GM12878 (cell line): ENCODE data around the gene ESRP2. TPM values are rescaled to one million over a fixed set of nuclear protein-coding genes. Genes with fewer than 3 reads are reported as not detected.

Source experiments
- ATAC-seq: fragments of 200-7000 bp; cut with Tn5 transposase; 3 replicates; pipeline ENCODE4 v1.9.1; 2020; ENCODE audit warnings: mild to moderate bottlenecking, moderate library complexity
- BruUV-seq: library from RNA; stranded (reverse); fragments of 400-500 nt; replicated peaks from 2 replicates; lab custom pipeline; 2021; lab: Mats Ljungman, UMichigan
- CTCF ChIA-PET: fragments of 300-600 bp; sonication (Branson Sonifier 250); formaldehyde crosslinking; extraction: SDS; loops from one replicate; lab custom pipeline; 2021; ENCODE audit warnings: inconsistent platforms; lab: Yijun Ruan, JAX
- POLR2A ChIA-PET: fragments of 350-600 bp; formaldehyde crosslinking; extraction: SDS; loops from one replicate; lab custom pipeline; 2021; ENCODE audit warnings: inconsistent platforms; lab: Charles Lee
- RAD21 ChIA-PET: fragments of 300-600 bp; sonication (Branson Sonifier 250); formaldehyde crosslinking; loops from one replicate; lab custom pipeline; 2023; ENCODE audit warnings: antibody characterized with exemption; ENCODE audit not compliant: unreplicated experiment; lab: Charles Lee
- SMC1A ChIA-PET: fragments of 300-600 bp; sonication (Branson Sonifier 250); formaldehyde crosslinking; loops from one replicate; lab custom pipeline; 2023; ENCODE audit not compliant: unreplicated experiment, uncharacterized antibody; lab: Charles Lee
- DNase-seq: peaks from one replicate; pipeline ENCODE4 v3.0.0-alpha.2; 2011; ENCODE audit warnings: low read depth, low spot score
- FAIRE-seq: peaks from 3 replicates; lab custom pipeline; 2011; peaks lifted over from hg19 to GRCh38; lab: Jason Lieb, UNC
- H2AFZ ChIP-seq: 2 replicates; pipeline ENCODE4 v1.6.0; 2011; ENCODE audit warnings: low read depth, low read length, control low read depth; ENCODE audit not compliant: control insufficient read depth
- H3K27ac ChIP-seq: 2 replicates; pipeline ENCODE4 v1.5.1; 2011; ENCODE audit warnings: control low read depth; ENCODE audit not compliant: control insufficient read depth, insufficient read depth
- H3K27me3 ChIP-seq, 2 experiments: replicated peaks in 1 of 2; 2 replicates each; pipeline versions ENCODE4 v1.6.0 to v1.6.1; 2011; ENCODE audit warnings: low read length in 1 of 2; ENCODE audit not compliant: control insufficient read depth in 2 of 2, insufficient read depth in 2 of 2
- H3K36me3 ChIP-seq, 2 experiments: 2 replicates each; pipeline ENCODE4 v1.5.1; 2011; ENCODE audit warnings: low read length in 1 of 2; ENCODE audit not compliant: control insufficient read depth in 2 of 2, insufficient read depth in 2 of 2
- H3K4me1 ChIP-seq: 2 replicates; pipeline ENCODE4 v1.6.1; 2011; ENCODE audit warnings: mild to moderate bottlenecking, low read length, moderate library complexity, mixed read lengths; ENCODE audit not compliant: control insufficient read depth, insufficient read depth
- H3K4me2 ChIP-seq: 2 replicates; pipeline ENCODE4 v1.6.0; 2011; ENCODE audit warnings: control low read depth; ENCODE audit not compliant: control insufficient read depth, insufficient read depth
- H3K4me3 ChIP-seq: fragments of 200-600 bp; sonication (generic); 2 replicates; pipeline ENCODE4 v1.5.1; 2016
- H3K79me2 ChIP-seq: 2 replicates; pipeline ENCODE4 v1.6.0; 2011; ENCODE audit warnings: low read length; ENCODE audit not compliant: control insufficient read depth, insufficient read depth
- H3K9ac ChIP-seq: 2 replicates; pipeline ENCODE4 v1.8.0; 2011; ENCODE audit warnings: low read length, control low read depth, mixed read lengths; ENCODE audit not compliant: control insufficient read depth, insufficient read depth
- H3K9me3 ChIP-seq: replicated peaks from 3 replicates; pipeline ENCODE4 v1.5.1; 2011; ENCODE audit warnings: mild to moderate bottlenecking, low read length; ENCODE audit not compliant: control insufficient read depth, insufficient read depth
- H4K20me1 ChIP-seq: 2 replicates; pipeline ENCODE4 v1.6.0; 2011; ENCODE audit not compliant: control insufficient read depth, insufficient read depth
- BRCA1 ChIP-seq: IDR thresholded peaks from 2 replicates; pipeline ENCODE4 v1.6.1; 2011; ENCODE audit warnings: low read depth, low read length, improper control_type of control experiment
- GATAD2B ChIP-seq: fragments of 450-650 bp; conservative IDR thresholded peaks from 2 replicates; pipeline ENCODE4 v1.6.1; 2017; ENCODE audit warnings: low read depth, mild to moderate bottlenecking, moderate library complexity
- HDGF ChIP-seq: fragments of 450-650 bp; IDR thresholded peaks from 2 replicates; pipeline ENCODE4 v1.6.1; 2016; ENCODE audit warnings: antibody characterized with exemption
- NFIC ChIP-seq: IDR thresholded peaks from 2 replicates; pipeline ENCODE4 v1.6.1; 2012; ENCODE audit warnings: low read depth, mild to moderate bottlenecking, inconsistent platforms, low read length, moderate library complexity
- NFYB ChIP-seq: IDR thresholded peaks from 2 replicates; pipeline ENCODE4 v1.6.1; 2011; ENCODE audit warnings: low read depth, mild to moderate bottlenecking, low read length, improper control_type of control experiment, moderate library complexity; ENCODE audit not compliant: insufficient read depth
- NR2C2 ChIP-seq: IDR thresholded peaks from 2 replicates; pipeline ENCODE4 v1.6.1; 2011; ENCODE audit warnings: borderline replicate concordance, low read depth; ENCODE audit not compliant: control insufficient read depth, insufficient read length
- POLR2AphosphoS2 ChIP-seq: IDR thresholded peaks from 2 replicates; pipeline ENCODE4 v1.6.1; 2011; ENCODE audit warnings: low read depth, mild to moderate bottlenecking, low read length, improper control_type of control experiment, moderate library complexity
- RELB ChIP-seq: fragments of 450-650 bp; IDR thresholded peaks from 2 replicates; pipeline ENCODE4 v1.6.1; 2017; ENCODE audit warnings: low read depth, mild to moderate bottlenecking, moderate library complexity
- STAT3 ChIP-seq: IDR thresholded peaks from 2 replicates; pipeline ENCODE4 v1.6.1; 2011; ENCODE audit warnings: low read depth, low read length, improper control_type of control experiment
- TAF1 ChIP-seq: IDR thresholded peaks from 2 replicates; pipeline ENCODE4 v1.6.1; 2011; ENCODE audit warnings: mild to moderate bottlenecking, low read depth, low read length, borderline replicate concordance
- TBL1XR1 ChIP-seq: IDR thresholded peaks from 2 replicates; pipeline ENCODE4 v1.6.1; 2012; ENCODE audit warnings: low read depth, low read length, improper control_type of control experiment
- TCF12 ChIP-seq: IDR thresholded peaks from 2 replicates; pipeline ENCODE4 v1.6.1; 2011; ENCODE audit warnings: low read depth, mild to moderate bottlenecking, low read length
- WRNIP1 ChIP-seq: IDR thresholded peaks from 2 replicates; pipeline ENCODE4 v1.6.1; 2011; ENCODE audit warnings: low read depth, low read length, improper control_type of control experiment, borderline replicate concordance
- YY1 ChIP-seq: IDR thresholded peaks from 2 replicates; pipeline ENCODE4 v1.6.1; 2011; ENCODE audit warnings: low read depth, mild to moderate bottlenecking, low read length
- whole genome bisulfite sequencing: methylation state at CpG from one replicate; pipeline ENCODE4 v1.1.6; 2016; ENCODE audit warnings: low lambda C conversion rate; ENCODE audit not compliant: insufficient replicate concordance, insufficient coverage; ENCODE audit errors: missing lambda C conversion rate; 5-methylcytosine and 5-hydroxymethylcytosine counted together
- in situ Hi-C: fragments of 300-500 bp; cut with MboI; formaldehyde crosslinking; loops from 9 replicates; pipeline ENCODE4 v1.14.3; 2018; ENCODE audit warnings: mixed read lengths
- intact Hi-C: fragments of 100-400 bp; cut with micrococcal nuclease; formaldehyde crosslinking; loops from one replicate; pipeline ENCODE4 v1.14.2; 2022; ENCODE audit not compliant: unreplicated experiment
- polyA plus RNA-seq, 11 experiments: library from polyadenylated mRNA; depleted of rRNA in 4 of 11; unstranded in 6 of 11; stranded (reverse) in 5 of 11; fragments of >200 nt; fragmentation: Nextera tagmentation in 4 of 11; fragmentation: Illumina TruSeq in 1 of 11; extraction: Ambion mirVana in 4 of 11; extraction: Trizol in 1 of 11; gene quantifications; 1 replicate in 1 of 11; 2 replicates in 10 of 11; pipeline versions ENCODE4 v1.2.1 to v1.2.3, GENCODE V29; 2011 to 2016; ENCODE audit warnings: inconsistent platforms in 2 of 11, missing spikeins in 2 of 11, low read depth in 1 of 11
- total RNA-seq, 4 experiments: library from RNA; depleted of rRNA in 3 of 4; stranded (reverse); fragments of >200 nt in 3 of 4; fragmentation: Illumina TruSeq in 1 of 4; extraction: Trizol in 1 of 4; gene quantifications; 2 replicates each; pipeline versions ENCODE4 v1.2.1 to v1.2.3, GENCODE V29; 2013 to 2021

Gene ESRP2
- total and polyA plus RNA-seq, 10 of the 15 experiments (the other 5 are each of a cell fraction or from before 2014, with no cell fraction given), result 0.04 to 0.64 (median 0.08) TPM; not detected in 3

GRCh38 chr16:68233835-68234187, 2.1 kb downstream of the ESRP2 start:
- no peak for TF ChIP-seq NR2C2
- TF ChIP-seq YY1, result no peak
- no peak for TF ChIP-seq TBL1XR1
- TF ChIP-seq STAT3, result no peak
- TF ChIP-seq TCF12, result no peak
- no peak for TF ChIP-seq NFIC
- ChIA-PET SMC1A (interaction anchor here (0.9 kb wide), 1 partner anchor 22 kb away, joined by 3 read pairs; no protein-coding TSS in a partner anchor), RAD21 (no interaction called here), CTCF (interaction anchor here (0.6 to 1.1 kb wide), 2 partner anchors 28 to 717 kb away, joined by 3 to 4 read pairs; no protein-coding TSS in a partner anchor), POLR2A (no interaction called here)
- H3K4me1 ChIP-seq, result peaks cover 11% of the 10 kb centered on the region
- H3K9me3 ChIP-seq, result no peaks in the 10 kb centered on the region
- no peaks in the 10 kb centered on the region for H3K27me3 ChIP-seq
- no peak overlapping the region for H2AFZ ChIP-seq
- WGBS, result 76% methylated on average over 8 of the region's 8 CpGs
- H3K27ac ChIP-seq, result no peak overlapping the region
- no peaks in the 10 kb centered on the region for H3K79me2 ChIP-seq
- H4K20me1 ChIP-seq, result no peaks in the 10 kb centered on the region
- H3K36me3 ChIP-seq, result peaks cover 3 to 7% of the 10 kb centered on the region in 2 experiments; a peak in 3 of 4 replicates
- no TSS peak for BruUV-seq
- no peak for ATAC-seq
- no peak overlapping the region for H3K4me2 ChIP-seq
- no peak overlapping the region for H3K9ac ChIP-seq
- no peak for DNase-seq
- in situ Hi-C loops (no loop called here), intact Hi-C loops (no loop called here)
- FAIRE-seq, result no peak
- no peak overlapping the region for H3K4me3 ChIP-seq

GRCh38 chr16:68233085-68233834, 2.7 kb downstream of the ESRP2 start:
- TF ChIP-seq GATAD2B (no peak), HDGF (no peak), TAF1 (no peak), NFYB (no peak), POLR2AphosphoS2 (no peak), STAT3 (no peak), BRCA1 (no peak), RELB (no peak), WRNIP1 (no peak)
- no peaks in the 10 kb centered on the region for H4K20me1 ChIP-seq
- no peak for ATAC-seq
- in situ Hi-C loops, result no loop called here
- peaks cover 11% of the 10 kb centered on the region for H3K4me1 ChIP-seq
- 38% methylated on average over 5 of the region's 5 CpGs for WGBS
- no peaks in the 10 kb centered on the region for H3K9me3 ChIP-seq
- no peak overlapping the region for H3K4me3 ChIP-seq
- no peaks in the 10 kb centered on the region for H3K27me3 ChIP-seq
- H3K4me2 ChIP-seq, result no peak overlapping the region
- intact Hi-C loops, result no loop called here
- peaks cover 3 to 7% of the 10 kb centered on the region in 2 experiments; a peak in 3 of 4 replicates for H3K36me3 ChIP-seq
- no peaks in the 10 kb centered on the region for H3K79me2 ChIP-seq
- POLR2A ChIA-PET, result interaction anchor here (0.6 kb wide), 1 partner anchor 297 kb away, joined by 3 read pairs; the partner anchor contains the start of gene PSMB10
- no peak for DNase-seq
- SMC1A ChIA-PET, result no interaction called here
- no peak overlapping the region for H2AFZ ChIP-seq
- no peak overlapping the region for H3K27ac ChIP-seq
- no peak overlapping the region for H3K9ac ChIP-seq
- RAD21 ChIA-PET, result no interaction called here
- CTCF ChIA-PET, result interaction anchor here (0.6 kb wide), 1 partner anchor 716 kb away, joined by 3 read pairs; no protein-coding TSS in a partner anchor
- no TSS peak for BruUV-seq
- FAIRE-seq, result no peak
